NCI-H2227 treated with DMSO at 0.1 percent for 48 hours (cell line): ENCODE measurements around the gene TMCO4.
"Not testable (repeated sequence)": the region's sequence is repeated elsewhere in the genome, so short reads cannot be mapped to it uniquely, and the experiment has no call there.

ENCODE experiments used
- DNase-seq: peaks from one replicate; lab custom pipeline; 2025; lab: John Stamatoyannopoulos, UW

Gene TMCO4

DNA sequence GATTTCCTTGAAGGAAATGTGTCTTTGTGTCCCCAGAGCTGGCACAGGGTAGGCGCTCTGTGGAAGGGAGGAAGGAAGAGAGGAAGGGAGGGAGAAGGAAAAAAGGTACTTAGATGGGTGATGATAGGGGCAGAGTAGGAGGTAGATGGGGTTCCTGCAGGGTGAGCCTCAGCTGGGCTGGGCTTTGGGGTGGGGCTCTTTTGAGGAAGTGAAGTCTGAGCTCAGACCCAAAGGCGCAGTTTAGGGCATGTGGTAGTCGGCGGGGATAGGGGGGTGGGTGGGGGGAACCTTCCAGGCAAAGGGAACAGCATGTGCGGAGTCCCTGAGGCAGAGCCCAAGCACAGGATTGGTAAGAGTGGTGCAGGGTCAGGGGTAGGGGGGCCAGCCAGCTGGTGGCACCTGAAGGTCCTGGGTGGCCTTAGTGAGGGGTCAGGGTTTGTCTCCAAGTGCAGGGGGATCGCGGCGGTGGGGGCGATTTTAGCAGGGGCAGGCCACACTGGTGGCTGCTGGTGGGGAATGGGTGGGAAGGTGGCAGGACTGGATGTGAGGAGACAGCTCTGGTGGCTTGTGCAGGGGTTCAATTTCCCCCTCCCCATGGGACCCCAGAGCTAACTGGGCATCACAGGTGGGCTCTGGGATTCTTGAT is 143.5 kb downstream of the TMCO4 start:
- DNase-seq, result no peak

DNA sequence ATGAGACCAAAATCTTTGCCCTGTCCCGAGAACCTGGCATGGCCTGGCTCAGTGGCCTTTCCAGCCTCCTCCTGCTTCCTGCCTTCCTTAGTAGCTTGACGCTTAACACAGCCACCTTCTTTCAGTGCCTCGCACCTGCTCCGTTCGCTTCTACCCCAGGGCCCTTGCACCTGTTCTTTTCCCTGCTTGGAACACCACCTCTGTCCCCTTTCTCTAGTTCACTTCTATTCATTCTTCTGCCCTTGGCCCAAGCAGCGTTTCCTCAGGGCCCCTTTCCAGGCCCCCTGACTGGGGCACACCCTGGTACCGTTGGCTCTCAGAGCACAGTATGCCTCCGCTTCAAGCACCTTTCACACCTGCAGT is 144.0 kb downstream of the TMCO4 start:
- DNase-seq, result no peak

DNA sequence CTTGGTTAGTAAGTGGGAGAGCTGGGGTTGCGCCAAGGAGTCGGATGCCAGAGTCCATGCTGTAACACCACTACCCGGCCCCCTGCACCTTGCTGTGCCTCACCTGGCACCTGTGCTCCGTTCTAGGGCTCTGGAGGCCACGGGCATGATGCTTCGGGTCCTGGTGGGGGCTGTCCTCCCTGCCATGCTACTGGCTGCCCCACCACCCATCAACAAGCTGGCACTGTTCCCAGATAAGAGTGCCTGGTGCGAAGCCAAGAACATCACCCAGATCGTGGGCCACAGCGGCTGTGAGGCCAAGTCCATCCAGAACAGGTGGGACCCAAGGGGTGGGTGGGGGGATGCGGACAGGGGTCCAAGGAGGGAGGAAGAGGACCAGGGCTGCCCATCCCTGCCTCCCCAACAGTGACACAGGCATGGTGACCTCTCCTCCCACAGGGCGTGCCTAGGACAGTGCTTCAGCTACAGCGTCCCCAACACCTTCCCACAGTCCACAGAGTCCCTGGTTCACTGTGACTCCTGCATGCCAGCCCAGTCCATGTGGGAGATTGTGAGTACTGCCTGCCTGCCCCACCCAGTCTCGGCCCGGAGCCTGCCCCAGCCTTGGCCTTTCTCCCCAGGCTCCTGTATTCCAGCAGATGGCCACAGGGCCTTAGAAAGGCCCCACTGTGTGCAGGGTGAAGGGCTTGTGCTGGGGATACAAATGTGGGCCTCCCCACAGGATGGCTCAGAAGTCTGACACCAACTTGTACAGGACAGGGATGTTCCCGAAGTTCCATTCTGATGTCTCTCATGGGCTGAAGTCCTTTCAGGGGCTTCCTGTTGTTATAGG is 144.6 kb downstream of the TMCO4 start:
- DNase-seq, result no peak

DNA sequence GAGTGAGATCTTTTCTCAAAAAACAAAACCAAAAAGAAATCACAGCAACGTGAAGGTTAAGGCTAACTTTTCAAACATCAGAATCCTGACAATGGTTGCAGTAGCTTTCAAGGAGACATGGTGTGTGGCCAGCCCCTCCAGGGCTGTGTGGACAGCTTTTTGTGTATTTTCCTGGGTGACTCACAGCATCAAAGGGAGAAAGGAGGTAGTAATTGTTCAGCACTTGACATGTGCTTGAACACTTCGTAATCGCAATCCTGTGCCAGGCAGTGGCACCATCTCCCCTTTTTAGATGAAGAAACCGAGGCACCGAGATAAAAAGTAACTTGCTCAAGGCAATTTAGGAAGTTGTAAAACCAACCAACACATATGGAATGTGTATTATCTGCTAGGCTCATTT is 145.3 kb downstream of the TMCO4 start:
- no peak for DNase-seq

DNA sequence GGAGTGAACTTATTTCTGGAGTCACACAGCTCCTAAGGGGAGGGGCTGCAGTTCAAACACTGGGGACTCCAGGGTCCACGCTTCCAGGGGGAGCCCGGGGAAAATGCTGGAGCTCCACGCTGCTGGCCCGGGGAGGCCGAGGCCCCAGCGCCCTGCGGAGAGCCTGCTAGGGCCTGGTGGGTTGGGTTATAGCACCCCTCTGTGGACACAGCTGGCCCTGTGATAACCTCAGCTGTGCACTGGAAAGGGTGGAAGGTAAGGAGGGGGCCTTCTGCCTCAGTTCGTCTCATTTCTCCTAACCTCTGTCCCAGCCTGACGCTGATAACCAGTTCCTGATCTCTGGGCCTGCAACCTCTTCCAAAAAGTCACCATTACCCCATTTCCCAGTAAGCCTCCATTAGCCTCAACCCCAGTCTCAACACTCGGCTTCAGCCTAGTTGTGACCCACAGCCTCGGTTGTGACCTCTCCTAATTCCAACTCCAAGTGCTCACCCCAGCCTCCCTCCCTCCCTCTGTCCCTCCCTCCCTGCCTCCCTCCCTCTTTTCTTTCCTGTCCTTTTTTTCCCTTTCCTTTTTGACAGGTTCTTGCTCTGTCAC is 148.5 kb downstream of the TMCO4 start:
- no peak for DNase-seq

DNA sequence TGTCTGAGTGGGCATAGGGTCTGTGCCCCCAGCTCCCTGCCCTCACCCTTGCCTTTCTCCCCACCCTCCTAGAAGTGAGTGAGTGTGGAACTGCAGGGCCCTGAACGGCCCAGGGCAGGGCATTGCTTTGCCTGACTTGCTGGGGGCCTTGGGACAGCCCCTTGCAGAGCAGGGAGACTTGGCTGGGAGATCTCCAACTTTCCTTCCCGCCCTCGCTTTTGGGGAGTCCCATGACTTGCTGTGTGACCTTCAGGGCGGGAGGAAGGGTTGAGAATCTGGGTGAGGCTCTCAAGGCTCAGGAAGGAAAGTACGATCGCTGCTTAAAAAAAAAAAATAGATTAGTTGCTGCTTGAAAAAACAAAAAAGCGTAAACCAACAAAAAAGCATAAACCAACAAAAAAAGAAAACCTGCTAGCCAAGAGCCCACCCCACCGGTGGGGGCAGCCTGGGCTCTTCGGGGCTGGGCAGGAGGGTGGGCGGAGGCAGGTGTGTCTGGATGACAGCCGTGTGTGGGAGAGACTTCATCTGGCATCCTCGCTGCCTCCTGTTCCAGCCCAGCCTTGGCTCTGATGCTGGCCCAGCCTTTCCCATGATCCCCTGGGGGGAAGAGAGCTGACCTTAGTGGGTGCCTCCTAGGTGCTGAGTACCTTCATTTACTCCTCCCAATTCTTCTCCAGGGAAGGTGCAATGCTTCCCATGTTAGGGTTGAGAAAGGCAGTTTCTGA is 149.1 kb downstream of the TMCO4 start:
- no peak for DNase-seq

DNA sequence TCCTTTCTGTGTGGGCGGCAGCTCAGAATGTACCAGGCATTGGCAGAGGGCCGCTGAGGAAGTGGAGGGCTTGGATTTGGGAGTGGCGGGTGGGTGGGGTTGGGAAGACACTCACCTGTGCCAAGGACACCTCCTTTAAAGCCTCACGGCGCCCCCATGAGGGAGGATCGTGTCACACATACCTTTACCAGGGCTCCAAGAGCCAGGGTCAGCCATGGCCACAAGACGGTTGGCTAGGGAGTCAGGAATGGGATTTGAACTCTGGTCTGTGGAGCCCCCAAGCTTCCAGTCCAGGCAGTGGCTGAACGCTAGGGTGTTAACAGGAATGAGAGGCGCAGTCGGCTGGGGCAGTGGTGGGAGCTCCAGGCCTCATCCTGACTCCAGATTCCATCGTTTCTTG is 151.0 kb downstream of the TMCO4 start:
- DNase-seq, result no peak

DNA sequence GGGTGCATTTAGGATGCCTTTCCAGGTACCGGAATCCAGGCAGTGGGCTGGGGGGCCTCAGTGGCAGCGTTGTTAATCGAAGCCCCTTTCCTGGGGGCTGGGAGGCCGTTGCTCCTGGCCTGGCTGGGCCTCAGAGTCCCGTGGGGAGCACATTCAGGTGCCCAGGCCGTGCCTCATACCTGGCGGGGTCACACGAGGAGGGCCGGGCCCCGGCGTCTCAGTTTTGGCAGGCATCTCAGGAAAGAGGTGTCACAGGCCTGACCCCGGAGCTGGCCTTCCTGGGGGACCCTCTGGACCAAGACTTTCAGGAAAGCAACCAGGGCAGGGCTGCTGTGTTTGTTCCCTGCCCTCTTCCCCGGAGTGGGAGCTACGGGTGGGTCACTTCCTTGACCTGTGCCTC is 151.5 kb downstream of the TMCO4 start:
- DNase-seq, result no peak

DNA sequence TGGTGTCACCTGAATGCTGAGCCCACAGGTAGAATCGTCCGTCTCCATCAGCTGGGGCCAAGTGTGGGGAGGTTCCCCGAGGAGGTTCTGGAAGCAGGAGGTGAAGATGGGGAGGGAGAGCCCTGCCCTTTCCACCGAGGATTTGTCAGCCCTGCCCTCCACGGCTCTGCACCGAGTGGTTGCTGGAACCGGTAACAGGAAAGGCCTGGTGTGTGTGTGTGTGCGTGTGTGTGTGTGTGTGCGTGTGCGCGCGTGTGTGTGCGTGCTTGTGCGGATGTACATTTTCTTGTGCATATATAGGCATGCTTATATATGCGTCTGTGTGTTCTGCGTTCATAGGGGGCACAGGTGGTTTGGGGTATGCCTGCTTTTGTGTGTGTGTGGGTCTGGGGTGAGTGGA is 152.1 kb downstream of the TMCO4 start:
- DNase-seq, result no peak

DNA sequence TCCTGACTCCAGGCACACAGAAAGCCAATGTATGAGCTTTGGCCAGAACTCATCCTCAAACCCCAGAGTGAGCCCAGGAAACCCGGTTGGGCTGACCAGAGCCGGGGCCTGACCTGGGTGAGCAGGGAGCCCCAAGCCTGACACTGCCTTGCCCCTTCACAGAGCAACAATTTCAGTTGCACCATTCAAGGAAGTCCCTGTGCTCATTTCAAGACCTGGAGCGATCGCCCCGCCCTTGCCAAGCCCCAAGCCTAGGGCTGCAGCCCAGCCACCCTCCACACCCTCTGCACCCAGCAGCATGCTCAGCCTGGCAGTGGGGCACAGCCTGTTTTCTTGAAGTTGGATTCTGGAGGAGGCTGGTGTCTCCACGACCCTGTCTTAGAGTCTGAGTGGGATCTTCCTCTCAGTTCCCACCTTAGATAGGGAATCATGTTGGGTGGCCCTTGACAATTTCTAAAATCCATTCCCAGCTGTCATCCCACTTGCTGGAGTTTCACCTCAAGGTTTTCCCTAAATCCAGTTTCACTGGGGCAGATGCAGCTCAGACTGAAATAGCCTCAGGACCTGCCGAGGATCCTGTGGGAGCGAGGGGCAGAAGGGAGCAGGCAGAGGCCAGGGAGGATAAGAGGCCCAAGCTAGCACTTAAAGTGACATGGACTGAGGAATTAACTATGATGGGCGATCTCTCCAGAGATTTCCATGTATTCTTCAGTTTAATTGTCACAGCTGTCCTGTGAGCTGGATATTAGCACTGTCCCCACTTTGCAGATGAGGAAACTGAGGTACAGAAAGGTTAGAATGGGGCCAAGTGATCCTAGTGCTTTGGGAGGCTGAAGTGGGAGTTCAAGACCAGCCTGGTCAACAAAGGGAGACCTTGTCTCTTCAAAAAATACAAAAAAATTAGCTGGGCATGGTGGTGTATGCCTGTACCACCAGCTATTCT is 153.1 kb downstream of the TMCO4 start:
- DNase-seq, result no peak

DNA sequence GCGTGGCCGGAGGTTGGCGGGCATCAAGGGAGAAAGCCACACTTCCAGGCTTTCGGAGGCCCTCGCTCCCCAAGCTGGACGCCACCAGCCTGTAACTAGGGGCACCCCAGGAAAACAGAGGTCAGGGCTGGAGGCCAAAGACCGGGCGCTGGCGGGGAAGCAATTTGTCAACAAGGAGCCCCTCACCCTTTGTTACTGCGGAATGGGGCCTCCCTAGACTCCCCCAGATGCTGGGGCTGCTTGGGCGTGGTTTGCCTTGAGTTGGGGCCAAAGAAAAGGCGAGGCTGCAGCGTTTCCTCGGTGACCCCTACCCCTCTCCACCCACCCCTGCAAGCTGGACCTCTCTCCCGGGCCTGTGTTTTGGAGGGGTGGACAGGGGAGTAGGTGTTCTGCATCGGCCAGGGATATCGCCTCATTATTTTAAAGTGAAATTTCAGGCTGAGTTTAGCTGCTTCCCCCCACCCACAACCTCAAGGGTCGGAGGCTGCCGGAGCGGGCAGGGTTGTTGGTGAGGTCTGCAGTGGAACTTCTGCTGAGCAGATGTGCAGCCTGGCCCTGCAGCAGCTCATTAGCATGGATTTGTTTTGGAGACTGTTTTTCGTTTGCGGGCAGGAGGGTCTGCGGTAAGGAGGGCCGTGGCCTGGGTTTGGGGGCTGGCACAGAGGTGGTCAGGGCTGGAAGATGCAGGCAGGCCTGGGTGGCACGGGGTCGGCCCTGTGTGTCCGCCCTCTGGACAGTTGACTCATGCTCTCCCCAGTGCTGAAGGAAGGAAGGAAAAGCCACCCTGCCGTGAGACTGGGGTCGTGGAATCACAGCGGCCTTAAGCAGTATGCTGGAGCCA is 154.1 kb downstream of the TMCO4 start:
- DNase-seq, result no peak

DNA sequence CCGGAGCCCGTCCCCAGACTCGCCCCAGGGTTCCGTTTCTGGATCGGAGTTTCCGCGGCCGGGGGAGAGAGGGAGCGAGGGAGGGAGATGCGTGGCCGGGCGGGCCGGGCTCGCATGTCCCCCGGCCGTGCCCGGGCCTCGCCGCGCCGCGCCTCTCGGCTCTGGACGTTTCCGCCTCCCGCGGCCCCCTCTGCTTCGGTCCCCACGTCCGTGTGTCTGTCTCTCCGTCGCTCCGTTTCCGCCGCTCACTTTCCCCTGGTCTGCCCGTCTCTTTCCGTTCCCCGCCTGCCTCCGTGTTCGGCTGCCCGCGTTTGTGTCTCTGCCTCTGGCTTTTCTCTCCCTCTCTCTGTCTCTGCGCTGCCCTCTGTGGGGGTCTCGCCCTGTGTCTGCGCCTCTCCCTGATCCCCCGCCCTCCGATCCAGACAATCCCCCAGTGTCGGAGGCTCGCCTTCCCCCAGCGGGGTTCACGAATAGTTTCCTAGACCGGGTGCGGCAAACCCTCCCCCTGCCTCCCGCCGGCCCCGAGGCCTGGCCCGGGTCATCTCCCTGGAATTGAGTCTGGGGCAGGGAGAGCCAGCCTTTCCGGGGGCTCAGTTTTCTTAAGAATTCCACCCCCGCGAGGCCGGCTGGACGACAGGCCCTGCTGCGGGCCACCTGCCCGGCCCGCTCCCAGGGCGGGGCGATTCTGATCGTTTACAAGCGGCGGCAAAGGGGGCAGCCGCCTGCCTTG is 154.9 kb downstream of the TMCO4 start:
- no peak for DNase-seq

DNA sequence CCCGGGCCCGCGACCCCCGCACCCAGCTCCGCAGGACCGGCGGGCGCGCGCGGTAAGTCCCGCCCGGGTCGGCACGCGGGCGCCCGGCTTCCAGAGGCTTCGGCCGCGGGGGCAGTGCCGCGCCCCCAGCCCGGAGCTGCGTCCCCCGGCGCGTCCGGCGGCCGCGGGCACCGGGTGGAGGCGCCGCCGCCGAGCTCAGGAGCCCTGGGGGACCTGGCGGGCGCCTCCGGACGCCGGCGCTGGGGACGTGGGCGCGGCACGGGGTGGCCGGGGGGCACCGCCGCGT is 155.4 kb downstream of the TMCO4 start:
- no peak for DNase-seq

DNA sequence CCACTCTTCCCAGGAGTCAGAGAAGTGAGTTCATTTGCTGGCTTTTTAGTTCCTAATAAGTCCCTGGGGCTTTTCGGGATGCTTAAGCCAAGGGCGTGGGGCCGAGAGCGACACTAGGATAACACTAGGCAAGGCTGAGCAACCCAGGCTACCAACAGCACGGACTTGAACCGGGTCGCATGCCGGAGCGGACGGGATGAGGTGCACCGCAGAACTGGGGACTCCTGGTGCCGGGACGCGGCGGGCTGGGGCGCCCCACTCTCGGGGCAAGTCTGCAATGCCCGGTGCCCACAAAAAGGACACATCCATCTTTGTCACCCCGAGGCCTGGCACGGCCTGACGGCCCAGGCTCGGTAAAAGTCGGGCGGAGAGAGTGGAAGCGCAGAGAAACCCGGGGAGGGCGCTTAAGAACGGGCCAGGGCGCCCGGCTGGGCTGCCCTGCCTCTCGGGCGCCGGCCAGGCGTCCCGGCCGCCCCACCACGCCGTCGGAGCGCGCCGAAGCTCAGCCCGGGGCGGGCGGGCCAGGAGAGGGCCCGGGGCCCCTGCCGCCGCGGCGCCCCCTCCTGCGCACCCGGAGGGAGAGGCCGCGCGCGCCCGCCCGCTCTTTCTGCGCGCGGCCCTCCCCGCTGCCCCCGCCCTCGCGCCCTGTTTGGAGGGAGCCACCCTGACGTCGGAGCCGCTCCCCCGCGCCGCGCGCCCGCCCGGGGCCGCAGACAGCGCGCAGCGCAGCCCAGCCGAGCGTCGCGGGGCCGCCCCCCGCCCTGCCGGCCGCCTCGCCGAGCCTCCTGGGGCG is 155.9 kb downstream of the TMCO4 start, which contains the start of gene NBL1:
TSS of gene NBL1 (plus strand) at position 710 of the 793 bp plus-strand sequence. CDS start 10,720 bp downstream, outside the sequence.
- DNase-seq, result no peak

DNA sequence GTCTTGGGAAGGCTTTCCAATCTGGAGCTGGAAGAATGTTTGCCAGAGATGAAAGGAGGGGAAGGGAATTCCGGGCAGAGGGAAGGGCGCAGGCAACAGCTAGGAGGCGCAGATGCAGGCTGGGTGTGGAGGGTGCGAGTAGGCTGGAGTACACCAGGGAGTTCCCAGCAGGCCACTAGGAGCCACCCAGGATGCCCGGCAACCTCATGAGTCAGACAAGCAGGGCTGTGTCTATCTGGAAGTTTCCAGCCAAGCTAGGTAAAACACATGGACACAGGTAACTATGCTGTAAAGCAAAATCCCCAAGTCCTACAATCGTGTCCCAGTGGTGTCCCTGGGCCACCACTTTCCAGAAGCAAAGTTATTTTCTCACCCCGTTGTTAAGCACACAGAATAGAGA is 156.6 kb downstream of the TMCO4 start:
- DNase-seq, result no peak

DNA sequence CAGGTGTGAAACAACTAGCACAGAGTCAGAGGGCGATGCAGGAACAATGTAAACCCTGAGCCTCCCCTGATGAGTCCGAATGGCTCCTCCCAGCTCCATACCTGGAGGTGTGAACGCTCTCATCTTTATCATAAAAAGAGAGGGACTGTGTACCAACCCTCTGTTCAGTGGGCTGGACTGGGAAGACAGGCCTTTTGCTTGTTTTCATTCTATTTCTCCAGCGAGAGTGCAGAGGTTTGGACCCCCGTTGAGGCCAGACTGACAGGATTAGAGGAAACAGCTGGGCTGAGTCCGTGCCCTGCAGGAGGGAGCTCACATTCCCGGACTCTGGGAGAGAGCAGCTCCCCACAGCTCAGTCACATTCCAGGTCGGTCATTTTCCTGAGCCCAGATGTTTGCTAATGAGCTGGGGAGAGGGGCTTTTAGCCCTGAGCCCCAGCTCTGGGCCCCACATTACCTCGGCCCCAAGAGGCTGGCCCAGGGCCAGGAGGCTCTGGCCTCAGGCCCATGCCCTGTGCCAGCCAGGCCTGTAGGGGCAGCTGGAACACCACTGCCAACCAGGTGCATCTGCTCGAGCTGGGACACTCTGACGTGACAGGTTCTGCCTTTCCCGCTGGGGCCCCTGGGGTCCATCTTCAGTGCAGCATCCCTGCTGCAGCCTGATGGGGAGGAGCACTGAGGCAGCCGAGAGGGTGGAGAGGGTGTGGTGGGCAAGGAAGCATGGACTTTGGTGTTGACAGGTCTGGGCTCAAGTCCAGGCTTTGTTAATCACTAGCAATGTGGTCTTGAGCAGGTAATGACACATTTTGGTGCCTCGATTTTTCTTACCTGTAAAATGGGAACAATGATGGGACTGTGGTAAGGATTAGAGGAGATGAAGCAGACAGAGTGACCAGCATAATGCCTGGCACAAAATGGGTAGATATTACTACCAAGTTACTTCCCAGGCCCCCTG is 159.1 kb downstream of the TMCO4 start:
- DNase-seq, result no peak

DNA sequence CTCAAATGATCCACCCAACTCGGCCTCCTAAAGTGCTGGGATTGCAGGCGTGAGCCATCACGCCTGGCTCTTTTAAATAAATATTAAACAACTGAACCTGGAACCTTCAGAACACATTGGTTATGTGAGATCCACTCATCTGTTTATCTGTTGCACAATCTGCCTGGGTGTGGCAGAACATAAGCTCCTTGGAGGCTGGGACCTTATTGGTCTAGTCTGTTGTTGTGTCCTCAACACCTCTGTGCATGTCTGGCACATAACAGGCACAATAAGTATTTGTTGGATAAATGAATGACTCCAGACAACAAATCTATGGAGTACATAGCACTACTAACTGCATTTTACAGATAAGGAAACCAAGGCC is 159.7 kb downstream of the TMCO4 start:
- DNase-seq, result no peak

DNA sequence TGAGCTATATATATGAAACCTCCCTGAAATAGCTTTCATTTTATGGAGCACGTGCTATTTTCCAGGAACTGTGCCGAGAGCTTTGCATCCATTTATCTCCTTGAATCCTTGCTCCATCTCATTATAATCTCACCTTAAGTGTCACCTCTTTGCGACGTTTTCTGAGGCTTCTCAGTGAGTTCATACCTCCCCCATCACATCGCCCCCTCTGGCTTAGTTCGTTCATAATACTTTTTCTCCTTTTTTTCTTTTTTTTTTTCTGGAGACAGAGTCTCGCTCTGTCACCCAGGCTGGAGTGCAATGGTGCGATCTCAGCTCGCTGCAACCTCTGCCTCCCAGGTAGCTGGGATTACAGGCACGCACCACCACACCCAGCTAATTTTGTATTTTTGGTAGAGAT is 160.5 kb downstream of the TMCO4 start:
- not testable (repeated sequence) for DNase-seq
